Neutrophil (primary cell): ENCODE measurements around the gene HES4.

ENCODE experiments used
- H3K27ac ChIP-seq: fragments of 200-600 bp; sonication (generic); 2 replicates; pipeline ENCODE4 v1.5.1; 2016; ENCODE audit warnings: mild to moderate bottlenecking, moderate library complexity
- H3K27me3 ChIP-seq: fragments of 200-600 bp; sonication (generic); 2 replicates; pipeline ENCODE4 v1.6.0; 2016; ENCODE audit warnings: mild to moderate bottlenecking
- H3K36me3 ChIP-seq: fragments of 200-600 bp; sonication (generic); 2 replicates; pipeline ENCODE4 v1.5.1; 2017
- H3K4me1 ChIP-seq, 2 experiments: fragments of 200-600 bp in 1 of 2; sonication (generic) in 1 of 2; 1 replicate in 1 of 2; 2 replicates in 1 of 2; pipeline versions ENCODE4 v1.5.1 to v1.6.1; 2013 to 2016; ENCODE audit warnings: low read depth in 1 of 2, low read length in 1 of 2, mild to moderate bottlenecking in 1 of 2, moderate library complexity in 1 of 2; ENCODE audit not compliant: control insufficient read depth in 1 of 2, insufficient read depth in 1 of 2
- H3K4me3 ChIP-seq, 2 experiments: fragments of 200-600 bp in 1 of 2; sonication (generic) in 1 of 2; 1 replicate in 1 of 2; 2 replicates in 1 of 2; pipeline ENCODE4 v1.5.1; 2013 to 2016; ENCODE audit warnings: low read depth in 1 of 2, low read length in 1 of 2, mild to moderate bottlenecking in 1 of 2, moderate library complexity in 1 of 2
- H3K9me3 ChIP-seq: fragments of 200-600 bp; sonication (generic); 2 replicates; pipeline ENCODE4 v1.5.1; 2016
- TF ChIP-seq, protein P1 (sequence below): fragments of 200-600 bp; sonication (generic); IDR thresholded peaks from 2 replicates; pipeline ENCODE4 v1.5.1; 2016; ENCODE audit warnings: antibody characterized with exemption

HES4 gene

GRCh38 chr1:961132-961669, 38.7 kb downstream of the HES4 start:
- Histone ChIP-seq H3K36me3 (no peaks in the 10 kb centered on the region), H3K27me3 (peaks cover 52% of the 10 kb centered on the region), H3K9me3 (no peaks in the 10 kb centered on the region), H3K4me3 (peak overlapping the region; percentile 63 to 100), H3K27ac (no peak overlapping the region), H3K4me1 (peaks cover 28 to 29% of the 10 kb centered on the region in 2 experiments)
- TF ChIP-seq, protein P1, sequence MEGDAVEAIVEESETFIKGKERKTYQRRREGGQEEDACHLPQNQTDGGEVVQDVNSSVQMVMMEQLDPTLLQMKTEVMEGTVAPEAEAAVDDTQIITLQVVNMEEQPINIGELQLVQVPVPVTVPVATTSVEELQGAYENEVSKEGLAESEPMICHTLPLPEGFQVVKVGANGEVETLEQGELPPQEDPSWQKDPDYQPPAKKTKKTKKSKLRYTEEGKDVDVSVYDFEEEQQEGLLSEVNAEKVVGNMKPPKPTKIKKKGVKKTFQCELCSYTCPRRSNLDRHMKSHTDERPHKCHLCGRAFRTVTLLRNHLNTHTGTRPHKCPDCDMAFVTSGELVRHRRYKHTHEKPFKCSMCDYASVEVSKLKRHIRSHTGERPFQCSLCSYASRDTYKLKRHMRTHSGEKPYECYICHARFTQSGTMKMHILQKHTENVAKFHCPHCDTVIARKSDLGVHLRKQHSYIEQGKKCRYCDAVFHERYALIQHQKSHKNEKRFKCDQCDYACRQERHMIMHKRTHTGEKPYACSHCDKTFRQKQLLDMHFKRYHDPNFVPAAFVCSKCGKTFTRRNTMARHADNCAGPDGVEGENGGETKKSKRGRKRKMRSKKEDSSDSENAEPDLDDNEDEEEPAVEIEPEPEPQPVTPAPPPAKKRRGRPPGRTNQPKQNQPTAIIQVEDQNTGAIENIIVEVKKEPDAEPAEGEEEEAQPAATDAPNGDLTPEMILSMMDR = no peak

GRCh38 chr1:960363-961131, 39.4 kb downstream of the HES4 start, which contains the start of gene KLHL17:
Gene KLHL17, plus strand, starts transcription at chr1:960584. Its CDS starts 110 bp downstream, at chr1:960694.
- Histone ChIP-seq H3K4me3 (peak within 1 kb of the TSS; percentile 92 to 100), H3K36me3 (peaks cover 3% of the 10 kb centered on the region), H3K9me3 (no peaks in the 10 kb centered on the region), H3K27ac (no peak within 1 kb of the TSS), H3K27me3 (peaks cover 46% of the 10 kb centered on the region), H3K4me1 (peaks cover 30 to 31% of the 10 kb centered on the region in 2 experiments)
- TF ChIP-seq, protein P1 = peak; percentile 10

DNA sequence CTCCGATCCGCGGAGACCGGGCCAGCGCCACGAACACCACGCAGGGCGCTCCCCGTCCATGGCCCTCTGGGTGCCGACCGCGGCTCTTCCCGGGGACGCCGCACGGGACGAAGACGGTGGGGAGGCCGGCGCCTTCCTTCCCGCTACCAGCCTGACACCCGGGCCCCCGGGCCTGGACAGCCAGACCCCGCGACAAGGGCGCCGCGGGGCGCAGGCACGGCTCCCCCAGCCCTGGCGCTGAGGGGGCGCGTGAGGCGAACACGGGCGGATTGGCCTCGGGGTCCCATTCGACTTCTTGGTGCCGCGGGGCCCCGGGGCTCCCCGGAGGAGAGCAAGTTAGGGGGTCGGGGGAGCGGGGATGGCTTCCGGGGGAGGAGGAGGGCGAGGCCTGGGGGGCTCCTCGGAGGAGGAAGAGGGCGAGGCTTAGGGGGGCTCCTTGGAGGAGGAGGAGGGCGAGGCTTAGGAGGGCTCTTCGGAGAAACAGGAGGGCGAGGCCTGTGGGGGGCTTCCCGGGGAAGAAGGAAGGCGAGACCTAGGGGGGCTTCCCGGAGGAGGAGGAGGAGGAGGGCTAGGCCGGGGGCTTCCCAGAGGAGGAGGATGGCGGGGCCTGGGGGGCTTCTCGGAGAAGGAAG, 40.0 kb downstream of the HES4 start:
- peaks cover 3% of the 10 kb centered on the region for H3K36me3 ChIP-seq
- TF ChIP-seq, protein P1 = no peak
- peak overlapping the region; percentile 92 to 100 for H3K4me3 ChIP-seq
- no peak overlapping the region for H3K27ac ChIP-seq
- peaks cover 39% of the 10 kb centered on the region for H3K27me3 ChIP-seq
- no peaks in the 10 kb centered on the region for H3K9me3 ChIP-seq
- peaks cover 36% of the 10 kb centered on the region in 2 experiments for H3K4me1 ChIP-seq

DNA sequence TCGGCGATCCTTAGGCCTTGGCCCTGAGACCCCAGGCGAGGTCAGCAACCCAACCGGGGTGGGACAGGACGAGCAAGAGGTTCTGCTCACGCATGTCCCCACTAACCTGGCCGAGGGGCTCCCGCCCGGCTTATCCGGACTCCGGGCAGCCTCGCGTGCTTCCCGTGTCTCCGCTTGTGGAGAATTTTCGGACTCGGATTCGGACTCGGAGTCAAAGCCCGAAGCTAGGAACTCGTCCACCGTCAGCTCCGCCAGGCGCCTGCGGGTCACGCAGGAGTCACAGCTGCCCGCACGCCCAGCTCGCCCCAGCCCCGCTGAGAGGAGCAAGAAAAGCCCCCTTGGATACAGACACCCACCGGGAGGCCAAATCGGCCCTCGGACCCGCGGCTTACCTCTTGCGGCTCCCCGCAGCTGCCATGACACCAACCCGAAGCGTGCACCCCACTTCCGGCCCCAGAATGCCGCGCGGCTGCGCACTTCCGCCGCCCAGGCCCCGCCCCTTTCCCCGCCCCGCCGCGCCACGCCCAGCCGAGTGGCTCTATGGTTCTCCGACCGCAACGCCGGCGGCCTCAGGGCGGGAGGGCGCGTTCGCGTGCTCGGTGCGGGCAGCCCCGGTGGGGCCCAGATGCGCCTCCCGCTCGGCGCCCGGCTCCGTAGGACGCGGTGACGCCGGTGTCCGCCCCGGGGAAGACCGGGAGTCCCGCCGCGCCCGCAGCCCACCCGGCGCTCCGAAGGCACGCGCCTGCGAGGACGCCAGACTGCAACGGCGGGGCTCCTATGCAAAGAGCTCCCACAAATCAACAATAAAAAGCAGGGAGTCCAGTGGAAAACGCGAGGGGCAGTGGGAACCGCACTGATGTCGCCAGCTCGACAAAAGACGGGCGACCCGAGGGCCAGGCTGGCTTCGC, 40.8 kb downstream of the HES4 start, which contains the start of gene NOC2L:
NOC2L (minus strand) TSS at position 434 of the 908 bp plus-strand sequence; CDS start at position 418, 16 bp downstream.
- Histone ChIP-seq H3K4me1 (peaks cover 36% of the 10 kb centered on the region in 2 experiments), H3K27ac (peak within 1 kb of the TSS; percentile 39), H3K9me3 (no peaks in the 10 kb centered on the region), H3K36me3 (peaks cover 4% of the 10 kb centered on the region), H3K4me3 (peak within 1 kb of the TSS; percentile 92 to 100), H3K27me3 (peaks cover 37% of the 10 kb centered on the region)
- TF ChIP-seq, protein P1 = peak; percentile 35

GRCh38 chr1:956636-957035, 43.3 kb downstream of the HES4 start:
- H3K27me3 ChIP-seq = peaks cover 23% of the 10 kb centered on the region
- H3K27ac ChIP-seq = no peak overlapping the region
- no peak overlapping the region for H3K4me3 ChIP-seq
- TF ChIP-seq, protein P1 = no peak
- H3K36me3 ChIP-seq = peaks cover 28% of the 10 kb centered on the region
- peaks cover 36% of the 10 kb centered on the region in 2 experiments for H3K4me1 ChIP-seq
- no peaks in the 10 kb centered on the region for H3K9me3 ChIP-seq
